GM19463 (cell line): ENCODE data around the gene RFX2.
"Not testable (repeated sequence)": the region's sequence is repeated elsewhere in the genome, so short reads cannot be mapped to it uniquely, and the experiment has no call there.

Source experiments
- ATAC-seq: cut with Tn5 transposase; IDR thresholded peaks from one replicate; pipeline ENCODE4 v1.9.1; 2021; ENCODE audit warnings: mild to moderate bottlenecking, moderate library complexity; ENCODE audit not compliant: unreplicated experiment

Gene RFX2

GRCh38 chr19:6076675-6077463 lies 33.4 kb downstream of the RFX2 start:
- ATAC-seq: no peak

- ATAC-seq: no peak
Measured at GRCh38 chr19:6076291-6076665, 34.0 kb downstream of the RFX2 start.

GRCh38 chr19:6074709-6075403 lies 35.4 kb downstream of the RFX2 start:
- ATAC-seq: no peak

- ATAC-seq: no peak
Measured at GRCh38 chr19:6073858-6074708, 36.2 kb downstream of the RFX2 start.

GRCh38 chr19:6073233-6073632 lies 37.1 kb downstream of the RFX2 start:
- not testable (repeated sequence) for ATAC-seq

GRCh38 chr19:6071875-6072274 lies 38.4 kb downstream of the RFX2 start:
- ATAC-seq: no peak

- no peak for ATAC-seq
Measured at GRCh38 chr19:6070720-6071485, 39.4 kb downstream of the RFX2 start.

- no peak for ATAC-seq
Measured at GRCh38 chr19:6070207-6070681, 40.1 kb downstream of the RFX2 start.

GRCh38 chr19:6069268-6069791 lies 41.0 kb downstream of the RFX2 start:
- no peak for ATAC-seq

GRCh38 chr19:6068711-6069110 lies 41.6 kb downstream of the RFX2 start:
- no peak for ATAC-seq

- ATAC-seq: no peak
Measured at GRCh38 chr19:6067975-6068374, 42.3 kb downstream of the RFX2 start.

- no peak for ATAC-seq
Measured at GRCh38 chr19:6066661-6067646, 43.3 kb downstream of the RFX2 start.

GRCh38 chr19:6065685-6066374 lies 44.5 kb downstream of the RFX2 start:
- ATAC-seq: no peak

GRCh38 chr19:6064336-6065073 lies 45.8 kb downstream of the RFX2 start:
- no peak for ATAC-seq

GRCh38 chr19:6063576-6064335 lies 46.5 kb downstream of the RFX2 start:
- ATAC-seq: no peak

- ATAC-seq: no peak
Measured at GRCh38 chr19:6062961-6063575, 47.2 kb downstream of the RFX2 start.

- ATAC-seq: no peak
Measured at GRCh38 chr19:6062274-6062673, 48.0 kb downstream of the RFX2 start.
